GM18508 (cell line): ENCODE results near the gene LHX5.

ENCODE experiments used
- ATAC-seq: cut with Tn5 transposase; IDR thresholded peaks from one replicate; pipeline ENCODE4 v1.9.1; 2021; ENCODE audit warnings: moderate number of reproducible peaks; ENCODE audit not compliant: insufficient read depth, unreplicated experiment

LHX5 gene

GRCh38 chr12:113466454-113467141 lies 5.1 kb downstream of the LHX5 start:
- ATAC-seq: no peak

- ATAC-seq: no peak
Measured at GRCh38 chr12:113465808-113466453, 5.7 kb downstream of the LHX5 start.

GRCh38 chr12:113464852-113465719 lies 6.6 kb downstream of the LHX5 start:
- no peak for ATAC-seq

- no peak for ATAC-seq
Measured at GRCh38 chr12:113464452-113464775, 7.3 kb downstream of the LHX5 start.

GRCh38 chr12:113463746-113464451 lies 7.8 kb downstream of the LHX5 start:
- ATAC-seq: no peak

GRCh38 chr12:113462998-113463745 lies 8.5 kb downstream of the LHX5 start:
- ATAC-seq: no peak

DNA sequence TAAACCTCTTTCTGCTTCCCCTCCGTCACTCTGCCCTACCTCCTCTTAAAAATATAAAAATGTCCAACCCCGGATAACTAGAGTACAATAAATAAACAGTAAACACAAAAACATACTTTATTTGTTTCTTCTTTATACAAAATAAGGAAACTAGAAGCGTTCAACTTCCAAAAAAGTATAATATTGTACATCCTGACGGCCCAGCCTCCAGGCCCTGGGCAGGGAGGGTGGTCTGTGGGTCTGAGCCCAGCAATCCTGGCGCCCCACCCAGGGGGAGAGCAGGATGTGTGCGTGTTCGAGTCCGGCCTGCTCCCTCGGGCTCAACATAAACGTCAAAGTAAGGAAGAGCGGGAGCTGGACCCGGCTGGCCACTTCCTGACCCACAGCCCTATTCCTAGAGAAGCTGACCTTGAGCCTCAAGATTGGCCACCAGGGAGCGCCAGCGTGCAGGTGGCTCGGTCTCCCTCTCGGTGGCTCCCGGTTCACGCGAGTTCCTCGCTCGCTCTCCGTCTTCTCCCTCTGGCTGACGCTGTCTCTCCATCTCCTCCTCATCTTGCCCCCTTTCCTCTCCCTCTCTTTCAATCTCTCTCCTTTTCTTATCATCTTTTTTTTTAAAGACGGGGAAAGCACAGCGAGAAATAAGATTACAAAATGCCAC lies 9.4 kb downstream of the LHX5 start:
- ATAC-seq: no peak

GRCh38 chr12:113461666-113462065 lies 10.0 kb downstream of the LHX5 start:
- no peak for ATAC-seq

- no peak for ATAC-seq
Measured at GRCh38 chr12:113459981-113460380, 11.7 kb downstream of the LHX5 start.

DNA sequence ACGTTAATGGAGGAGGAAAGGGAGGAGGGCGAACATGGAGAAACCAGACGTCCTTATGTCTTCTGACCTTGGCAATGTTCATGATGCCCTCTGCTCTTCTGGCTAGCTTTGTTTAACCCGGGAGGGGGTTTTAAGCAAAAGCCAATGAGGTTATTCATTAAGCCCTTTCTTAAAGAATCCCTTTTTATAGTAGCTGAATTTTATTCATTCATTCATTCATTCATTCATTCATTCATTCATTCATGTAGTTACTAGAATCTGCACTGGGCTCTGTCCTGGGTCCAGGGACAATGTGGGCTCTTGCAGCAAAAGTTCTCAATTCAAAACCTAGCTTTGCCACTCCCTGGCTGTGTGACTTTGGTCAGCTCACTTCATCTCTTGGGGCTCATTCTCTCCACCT lies 14.0 kb downstream of the LHX5 start:
- no peak for ATAC-seq

DNA sequence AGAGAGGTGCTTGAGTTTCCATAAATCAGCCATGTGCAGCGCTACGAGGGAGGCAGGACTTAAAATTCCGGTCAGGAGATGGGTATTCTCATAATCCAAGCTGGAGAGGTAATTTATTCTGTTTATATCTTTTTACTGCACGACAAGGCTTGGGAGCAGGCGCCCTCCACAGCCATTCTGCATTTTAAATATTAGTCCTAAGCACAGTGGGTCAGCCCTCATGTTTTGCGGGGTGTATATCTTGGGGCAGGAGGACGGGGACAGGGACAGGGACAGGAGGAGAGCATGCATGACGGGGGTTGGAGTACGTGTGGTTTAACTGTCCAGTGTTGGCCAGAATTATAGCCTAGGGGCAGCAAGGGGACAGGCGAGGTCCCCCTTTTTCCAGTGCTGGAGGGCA lies 14.5 kb downstream of the LHX5 start:
- no peak for ATAC-seq

DNA sequence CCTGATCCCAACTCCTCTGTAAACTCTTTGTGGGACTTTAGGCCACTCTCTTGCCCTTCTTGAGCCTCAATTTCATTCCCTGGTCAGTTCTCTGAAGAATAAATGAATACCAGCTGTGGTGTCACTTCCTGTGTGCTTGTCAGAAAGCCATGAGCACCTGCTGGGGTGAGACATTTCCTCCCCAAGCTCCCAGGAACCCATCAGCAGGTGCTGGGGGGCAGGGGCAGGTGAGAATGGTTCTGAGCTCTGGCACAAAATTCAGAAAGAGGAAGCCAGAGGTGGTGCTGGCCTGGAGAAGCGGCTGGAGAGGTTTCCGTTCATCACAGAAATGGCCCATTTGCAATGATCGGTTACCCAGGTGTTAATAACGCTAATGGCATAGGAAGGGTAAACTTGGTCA lies 14.9 kb downstream of the LHX5 start:
- ATAC-seq: no peak

- no peak for ATAC-seq
Measured at GRCh38 chr12:113456199-113456598, 15.5 kb downstream of the LHX5 start.

DNA sequence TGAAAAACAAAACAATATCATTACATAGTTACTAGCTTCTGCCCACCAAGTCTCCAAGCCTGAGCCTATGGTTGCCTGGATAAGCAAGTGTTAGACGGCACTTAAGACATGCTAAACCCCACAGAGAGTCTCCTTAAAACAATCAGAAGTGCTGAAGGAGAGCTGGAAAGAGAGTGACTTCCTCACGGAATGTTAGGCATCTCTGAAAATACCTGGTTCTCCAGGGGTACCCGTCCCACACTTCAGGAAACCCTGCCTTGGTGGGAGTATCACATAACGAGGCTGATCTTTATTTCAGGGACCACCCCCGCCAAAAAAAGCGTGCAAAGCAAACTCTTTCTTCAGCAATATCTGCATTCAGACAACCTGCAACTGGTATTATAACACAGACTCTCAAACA lies 18.3 kb downstream of the LHX5 start:
- no peak for ATAC-seq

- ATAC-seq: no peak
Measured at GRCh38 chr12:113452458-113452857, 19.2 kb downstream of the LHX5 start.

- no peak for ATAC-seq
Measured at GRCh38 chr12:113449839-113450238, 21.8 kb downstream of the LHX5 start.

GRCh38 chr12:113449299-113449698 lies 22.4 kb downstream of the LHX5 start:
- ATAC-seq: no peak

- ATAC-seq: no peak
Measured at GRCh38 chr12:113448873-113449272, 22.8 kb downstream of the LHX5 start.

DNA sequence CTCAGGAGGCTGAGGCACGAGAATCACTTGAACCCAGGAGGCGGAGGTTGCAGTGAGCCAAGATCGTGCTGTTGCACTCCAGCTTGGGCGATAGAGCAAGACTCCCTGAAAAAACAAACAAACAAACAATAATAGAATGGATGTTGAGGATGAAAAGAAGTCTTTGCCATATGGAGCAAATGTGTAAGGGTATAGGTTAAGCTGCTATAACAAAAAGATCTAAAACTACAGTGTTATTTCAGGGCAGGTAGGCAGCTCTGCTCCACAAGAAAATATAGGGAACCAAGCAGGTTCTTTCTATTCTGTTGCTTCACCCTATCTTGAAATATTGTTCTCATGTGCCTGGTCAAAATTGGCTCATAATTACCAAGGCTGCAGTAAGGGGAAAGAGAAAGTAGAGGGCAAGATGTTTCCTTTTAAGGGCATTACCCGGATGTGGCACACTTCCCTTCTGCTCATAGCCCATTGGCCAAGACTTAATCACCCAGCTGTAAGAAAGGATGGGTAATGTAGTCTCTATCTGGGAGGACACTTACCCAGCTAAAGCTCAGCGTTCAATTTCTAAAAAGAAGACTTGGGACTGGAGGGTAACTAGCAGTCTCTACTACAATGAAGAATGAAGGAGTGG lies 26.0 kb downstream of the LHX5 start:
- no peak for ATAC-seq
